NB4 (cell line): ENCODE results near the gene RPL13.

Experiments used
- DNase-seq: peaks from one replicate; pipeline ENCODE4 v3.0.0; 2010; ENCODE audit warnings: low read depth
- H3K4me3 ChIP-seq: one replicate; pipeline ENCODE4 v1.5.1; 2011; ENCODE audit warnings: mild to moderate bottlenecking, low read depth, low read length, moderate library complexity
- CTCF ChIP-seq: IDR thresholded peaks from one replicate; pipeline ENCODE4 v1.5.1; 2012; ENCODE audit warnings: low read depth, low read length
- MAX ChIP-seq: IDR thresholded peaks from 2 replicates; pipeline ENCODE4 v1.6.1; 2011; ENCODE audit warnings: low read depth, low read length
- MYC ChIP-seq: IDR thresholded peaks from 2 replicates; pipeline ENCODE4 v1.6.1; 2011; ENCODE audit warnings: low read depth, low read length
- POLR2A ChIP-seq: IDR thresholded peaks from 2 replicates; pipeline ENCODE4 v1.6.1; 2011; ENCODE audit warnings: mild to moderate bottlenecking; ENCODE audit not compliant: insufficient read length; ENCODE audit errors: extremely low read depth

The RPL13 gene

GRCh38 chr16:89606006-89606405, 45.5 kb downstream of the RPL13 start:
- no peak overlapping the region for H3K4me3 ChIP-seq
- TF ChIP-seq MYC (no peak), CTCF (no peak), MAX (no peak), POLR2A (no peak)
- DNase-seq: no peak

- no peak overlapping the region for H3K4me3 ChIP-seq
- DNase-seq: no peak
- TF ChIP-seq MAX (no peak), POLR2A (no peak), MYC (no peak), CTCF (no peak)
Measured at GRCh38 chr16:89607453-89607852, 47.0 kb downstream of the RPL13 start.

GRCh38 chr16:89607937-89608740, 47.7 kb downstream of the RPL13 start:
- no peak overlapping the region for H3K4me3 ChIP-seq
- DNase-seq: no peak
- no peak for TF ChIP-seq MYC
- no peak for TF ChIP-seq POLR2A
- no peak for TF ChIP-seq MAX
- TF ChIP-seq CTCF: no peak

- H3K4me3 ChIP-seq: no peak overlapping the region
- TF ChIP-seq POLR2A (no peak), CTCF (no peak), MYC (no peak), MAX (no peak)
- no peak for DNase-seq
Measured at GRCh38 chr16:89610108-89610453, 49.6 kb downstream of the RPL13 start.

GRCh38 chr16:89612415-89613166, 52.1 kb downstream of the RPL13 start:
- DNase-seq: no peak

More at GRCh38 chr16:89612415-89613166, 52.1 kb downstream of the RPL13 start:
- TF ChIP-seq MAX: no peak
- no peak for TF ChIP-seq MYC
- no peak overlapping the region for H3K4me3 ChIP-seq
